Neuronal stem cell (in vitro differentiated cells): ENCODE data around the gene APMAP.

Experiments
- DNase-seq: peaks from one replicate; pipeline ENCODE4 v3.0.0-alpha.2; 2013; ENCODE audit warnings: low spot score
- H2AFZ ChIP-seq: one replicate; pipeline ENCODE4 v1.6.1; 2013; ENCODE audit warnings: mild to moderate bottlenecking, low read length, inconsistent platforms
- H2AK5ac ChIP-seq: 2 replicates; pipeline ENCODE4 v1.6.1; 2013; ENCODE audit warnings: low read depth, mild to moderate bottlenecking, inconsistent platforms, low read length, moderate library complexity, mixed read lengths
- H2BK120ac ChIP-seq: 2 replicates; pipeline ENCODE4 v1.6.1; 2013; ENCODE audit warnings: low read depth, mild to moderate bottlenecking, inconsistent platforms, low read length, moderate library complexity, mixed read lengths
- H2BK12ac ChIP-seq: one replicate; pipeline ENCODE4 v1.6.1; 2013; ENCODE audit warnings: low read length, inconsistent platforms
- H2BK15ac ChIP-seq: 2 replicates; pipeline ENCODE4 v1.6.1; 2013; ENCODE audit warnings: mild to moderate bottlenecking, low read length, inconsistent platforms, mixed read lengths
- H2BK5ac ChIP-seq: one replicate; pipeline ENCODE4 v1.6.1; 2013; ENCODE audit warnings: inconsistent platforms, mild to moderate bottlenecking, low read length, moderate library complexity
- H3K14ac ChIP-seq: one replicate; pipeline ENCODE4 v1.6.1; 2013; ENCODE audit warnings: low read length, inconsistent platforms
- H3K18ac ChIP-seq: 2 replicates; pipeline ENCODE4 v1.6.1; 2013; ENCODE audit warnings: low read length, inconsistent platforms
- H3K23ac ChIP-seq: 2 replicates; pipeline ENCODE4 v1.6.1; 2013; ENCODE audit warnings: low read depth, mild to moderate bottlenecking, mixed read lengths, low read length, inconsistent platforms; ENCODE audit not compliant: poor library complexity
- H3K27ac ChIP-seq: replicated peaks from 3 replicates; pipeline ENCODE4 v1.5.1; 2013; ENCODE audit warnings: low read length, inconsistent platforms
- H3K27me3 ChIP-seq, 3 experiments: 2 replicates each; pipeline ENCODE4 v1.6.1; 2013; ENCODE audit warnings: low read length in 3 of 3, mild to moderate bottlenecking in 2 of 3, inconsistent platforms in 1 of 3, low read depth in 1 of 3, mixed read lengths in 1 of 3, moderate library complexity in 1 of 3; ENCODE audit not compliant: control insufficient read depth in 3 of 3, insufficient read depth in 3 of 3
- H3K36me3 ChIP-seq, 2 donors: replicated peaks in 1 of 2; 2 replicates each; pipeline ENCODE4 v1.6.1; 2013; ENCODE audit warnings: low read length in 2 of 2; ENCODE audit not compliant: control insufficient read depth in 2 of 2, insufficient read depth in 2 of 2
- H3K4ac ChIP-seq: 2 replicates; pipeline ENCODE4 v1.6.1; 2013; ENCODE audit warnings: inconsistent platforms, mild to moderate bottlenecking, low read length, moderate library complexity
- H3K4me1 ChIP-seq, 2 donors: 1 replicate in 1 of 2; 2 replicates in 1 of 2; pipeline ENCODE4 v1.6.1; 2013; ENCODE audit warnings: low read length in 2 of 2, low read depth in 1 of 2; ENCODE audit not compliant: control insufficient read depth in 2 of 2, insufficient read depth in 1 of 2
- H3K4me2 ChIP-seq: one replicate; pipeline ENCODE4 v1.6.1; 2013; ENCODE audit warnings: mild to moderate bottlenecking, low read length, inconsistent platforms; ENCODE audit not compliant: insufficient read depth, poor library complexity, severe bottlenecking
- H3K4me3 ChIP-seq, 2 donors: 2 replicates each; pipeline ENCODE4 v1.5.1; 2013; ENCODE audit warnings: low read length in 2 of 2, mild to moderate bottlenecking in 2 of 2, inconsistent platforms in 1 of 2, moderate library complexity in 1 of 2
- H3K79me1 ChIP-seq: one replicate; pipeline ENCODE4 v1.6.1; 2013; ENCODE audit warnings: low read depth, mild to moderate bottlenecking, inconsistent platforms, low read length, moderate library complexity
- H3K9ac ChIP-seq: one replicate; pipeline ENCODE4 v1.6.1; 2013; ENCODE audit warnings: mild to moderate bottlenecking, low read depth, low read length, inconsistent platforms; ENCODE audit not compliant: poor library complexity
- H3K9me3 ChIP-seq, 2 donors: replicated peaks in 1 of 2; 2 replicates each; pipeline versions ENCODE3 to v1.6.1; 2013; ENCODE audit warnings: low read length in 2 of 2, mild to moderate bottlenecking in 2 of 2, inconsistent platforms in 1 of 2, low read depth in 1 of 2, mixed read lengths in 1 of 2, moderate library complexity in 1 of 2; ENCODE audit not compliant: control insufficient read depth in 2 of 2, insufficient read depth in 1 of 2
- H4K8ac ChIP-seq: one replicate; pipeline ENCODE4 v1.6.1; 2013; ENCODE audit warnings: low read depth, mild to moderate bottlenecking, inconsistent platforms, low read length, moderate library complexity
- H4K91ac ChIP-seq: one replicate; pipeline ENCODE4 v1.6.1; 2013; ENCODE audit warnings: low read length, low read depth, mild to moderate bottlenecking, inconsistent platforms; ENCODE audit not compliant: poor library complexity
- whole genome bisulfite sequencing, 2 donors: extraction: QIAGEN DNeasy Blood & Tissue Kit; methylation state at CpG; one replicate each; pipeline ENCODE4 v1.1.7; 2013; ENCODE audit warnings: missing lambda C conversion rate in 2 of 2, mixed read lengths in 1 of 2; ENCODE audit not compliant: insufficient read length in 2 of 2, insufficient replicate concordance in 1 of 2; ENCODE audit errors: extremely low coverage in 2 of 2; 5-methylcytosine and 5-hydroxymethylcytosine counted together

APMAP gene

GRCh38 chr20:24983896-24984295 is 8.7 kb downstream of the APMAP start:
- Histone ChIP-seq H3K79me1 (peaks cover 12% of the 10 kb centered on the region), H3K14ac (no peak overlapping the region), H2BK120ac (no peak overlapping the region), H4K91ac (no peak overlapping the region), H3K4me1 (peaks cover 0 to 3% of the 10 kb centered on the region in 2 donors), H3K4me2 (no peak overlapping the region), H2BK12ac (no peak overlapping the region), H4K8ac (no peak overlapping the region), H3K27me3 (no peaks in the 10 kb centered on the region), H3K18ac (no peak overlapping the region), H3K27ac (no peak overlapping the region), H3K23ac (no peak overlapping the region), H2BK15ac (no peak overlapping the region), H3K9me3 (peaks cover 12 to 16% of the 10 kb centered on the region in 2 donors), H3K4ac (no peak overlapping the region), H3K4me3 (no peak overlapping the region), H3K9ac (no peak overlapping the region), H2AFZ (no peak overlapping the region), H3K36me3 (peaks cover 22 to 48% of the 10 kb centered on the region in 2 donors), H2AK5ac (no peak overlapping the region), H2BK5ac (no peak overlapping the region)
- no peak for DNase-seq
- no CpG with 5 or more reads among the region's 8 CpGs for WGBS, 2 donors

GRCh38 chr20:24981790-24982189 is 10.8 kb downstream of the APMAP start:
- Histone ChIP-seq H2BK120ac (no peak overlapping the region), H3K36me3 (peaks cover 25 to 69% of the 10 kb centered on the region in 2 donors), H3K4me1 (no peaks in the 10 kb centered on the region), H4K91ac (no peak overlapping the region), H3K27me3 (no peaks in the 10 kb centered on the region), H3K18ac (no peak overlapping the region), H3K79me1 (peaks cover 12% of the 10 kb centered on the region), H3K14ac (no peak overlapping the region), H3K4ac (no peak overlapping the region), H3K9me3 (peaks cover 18 to 26% of the 10 kb centered on the region in 2 donors), H2BK12ac (no peak overlapping the region), H2BK15ac (no peak overlapping the region), H4K8ac (no peak overlapping the region), H2AFZ (no peak overlapping the region), H3K9ac (no peak overlapping the region), H3K4me2 (no peak overlapping the region), H3K23ac (no peak overlapping the region), H2BK5ac (no peak overlapping the region), H3K27ac (no peak overlapping the region), H2AK5ac (no peak overlapping the region), H3K4me3 (no peak overlapping the region)
- no CpG with 5 or more reads among the region's 3 CpGs for WGBS, 2 donors
- no peak for DNase-seq

- H3K23ac ChIP-seq, result no peak overlapping the region
- H2BK12ac ChIP-seq, result no peak overlapping the region
- H3K9me3 ChIP-seq, result peaks cover 18 to 31% of the 10 kb centered on the region in 2 donors
- no peak overlapping the region for H3K27ac ChIP-seq
- H4K91ac ChIP-seq, result no peak overlapping the region
- H3K27me3 ChIP-seq, result no peaks in the 10 kb centered on the region
- H4K8ac ChIP-seq, result no peak overlapping the region
- H3K9ac ChIP-seq, result no peak overlapping the region
- no peak overlapping the region for H2AFZ ChIP-seq
- H3K14ac ChIP-seq, result no peak overlapping the region
- no peak overlapping the region for H3K4ac ChIP-seq
- H2BK120ac ChIP-seq, result no peak overlapping the region
- no peak overlapping the region for H2BK5ac ChIP-seq
- H3K18ac ChIP-seq, result no peak overlapping the region
- H2AK5ac ChIP-seq, result no peak overlapping the region
- peaks cover 9% of the 10 kb centered on the region for H3K79me1 ChIP-seq
- H2BK15ac ChIP-seq, result no peak overlapping the region
- no peak for DNase-seq
- H3K4me2 ChIP-seq, result no peak overlapping the region
- H3K4me3 ChIP-seq, result no peak overlapping the region
- WGBS, 2 donors, result no CpG with 5 or more reads among the region's 4 CpGs
- no peaks in the 10 kb centered on the region for H3K4me1 ChIP-seq
- peaks cover 25 to 74% of the 10 kb centered on the region in 2 donors for H3K36me3 ChIP-seq
Observed at GRCh38 chr20:24981282-24981681, 11.3 kb downstream of the APMAP start.

GRCh38 chr20:24980291-24981053 is 12.1 kb downstream of the APMAP start:
- Histone ChIP-seq H3K23ac (peak overlapping the region; percentile 56), H2AFZ (no peak overlapping the region), H3K36me3 (peaks cover 25 to 81% of the 10 kb centered on the region in 2 donors)

More at GRCh38 chr20:24980291-24981053, 12.1 kb downstream of the APMAP start:
- H3K9me3 ChIP-seq, result peaks cover 18 to 39% of the 10 kb centered on the region in 2 donors
- no peak overlapping the region for H2AK5ac ChIP-seq
- no peak overlapping the region for H3K4me3 ChIP-seq
- no peak overlapping the region for H3K4ac ChIP-seq
- no peak overlapping the region for H2BK120ac ChIP-seq
- H4K8ac ChIP-seq, result no peak overlapping the region
- H3K9ac ChIP-seq, result peak overlapping the region; percentile 9
- WGBS, 2 donors, result no CpG with 5 or more reads among the region's 34 CpGs
- no peak overlapping the region for H2BK12ac ChIP-seq
- H3K27me3 ChIP-seq, result no peaks in the 10 kb centered on the region
- DNase-seq, result no peak
- no peak overlapping the region for H3K27ac ChIP-seq
- peaks cover 9% of the 10 kb centered on the region for H3K79me1 ChIP-seq
- no peak overlapping the region for H2BK15ac ChIP-seq
- no peak overlapping the region for H3K4me2 ChIP-seq
- no peak overlapping the region for H4K91ac ChIP-seq
- H3K14ac ChIP-seq, result no peak overlapping the region
- H2BK5ac ChIP-seq, result no peak overlapping the region
- peak overlapping the region; percentile 18 for H3K18ac ChIP-seq
- H3K4me1 ChIP-seq, result no peaks in the 10 kb centered on the region
